Endothelial cell of umbilical vein (primary cell): Measurements from ENCODE around the gene CTDP1.

ENCODE experiments used
- EZH2 ChIP-seq: IDR thresholded peaks from 2 replicates; pipeline ENCODE4 v1.6.1; 2012; ENCODE audit warnings: borderline replicate concordance, low read depth, mild to moderate bottlenecking, moderate library complexity, low read length, inconsistent platforms; ENCODE audit not compliant: severe bottlenecking
- FOS ChIP-seq: IDR thresholded peaks from 2 replicates; pipeline ENCODE4 v1.6.1; 2011; ENCODE audit warnings: mild to moderate bottlenecking, low read length, moderate library complexity, borderline replicate concordance; ENCODE audit not compliant: insufficient read depth
- JUN ChIP-seq: IDR thresholded peaks from 2 replicates; pipeline ENCODE4 v1.6.1; 2011; ENCODE audit warnings: borderline replicate concordance, low read depth; ENCODE audit not compliant: insufficient read length, insufficient read depth
- MYC ChIP-seq: IDR thresholded peaks from one replicate; pipeline ENCODE4 v1.6.1; 2011; ENCODE audit warnings: mild to moderate bottlenecking, low read depth, low read length
- POLR2A ChIP-seq: IDR thresholded peaks from 2 replicates; pipeline ENCODE4 v1.6.1; 2012; ENCODE audit warnings: low read depth, mild to moderate bottlenecking, control low read depth, low read length
- POLR2AphosphoS5 ChIP-seq: IDR thresholded peaks from 2 replicates; pipeline ENCODE4 v1.6.1; 2012; ENCODE audit warnings: low read depth, mild to moderate bottlenecking, control low read depth, low read length, moderate library complexity; ENCODE audit not compliant: insufficient read depth
- TF ChIP-seq, protein P1 (sequence below), 2 donors: IDR thresholded peaks; 1 replicate in 1 of 2; 2 replicates in 1 of 2; pipeline ENCODE4 v1.5.1; 2011; ENCODE audit warnings: low read length in 2 of 2, mild to moderate bottlenecking in 2 of 2, moderate library complexity in 2 of 2, control low read depth in 1 of 2, inconsistent platforms in 1 of 2, low read depth in 1 of 2; ENCODE audit not compliant: insufficient read depth in 1 of 2; ENCODE audit errors: extremely low read depth in 1 of 2
- TF ChIP-seq, protein P2 (sequence below): IDR thresholded peaks from 2 replicates; pipeline ENCODE4 v1.6.1; 2011; ENCODE audit not compliant: insufficient read depth, insufficient read length

DNA sequence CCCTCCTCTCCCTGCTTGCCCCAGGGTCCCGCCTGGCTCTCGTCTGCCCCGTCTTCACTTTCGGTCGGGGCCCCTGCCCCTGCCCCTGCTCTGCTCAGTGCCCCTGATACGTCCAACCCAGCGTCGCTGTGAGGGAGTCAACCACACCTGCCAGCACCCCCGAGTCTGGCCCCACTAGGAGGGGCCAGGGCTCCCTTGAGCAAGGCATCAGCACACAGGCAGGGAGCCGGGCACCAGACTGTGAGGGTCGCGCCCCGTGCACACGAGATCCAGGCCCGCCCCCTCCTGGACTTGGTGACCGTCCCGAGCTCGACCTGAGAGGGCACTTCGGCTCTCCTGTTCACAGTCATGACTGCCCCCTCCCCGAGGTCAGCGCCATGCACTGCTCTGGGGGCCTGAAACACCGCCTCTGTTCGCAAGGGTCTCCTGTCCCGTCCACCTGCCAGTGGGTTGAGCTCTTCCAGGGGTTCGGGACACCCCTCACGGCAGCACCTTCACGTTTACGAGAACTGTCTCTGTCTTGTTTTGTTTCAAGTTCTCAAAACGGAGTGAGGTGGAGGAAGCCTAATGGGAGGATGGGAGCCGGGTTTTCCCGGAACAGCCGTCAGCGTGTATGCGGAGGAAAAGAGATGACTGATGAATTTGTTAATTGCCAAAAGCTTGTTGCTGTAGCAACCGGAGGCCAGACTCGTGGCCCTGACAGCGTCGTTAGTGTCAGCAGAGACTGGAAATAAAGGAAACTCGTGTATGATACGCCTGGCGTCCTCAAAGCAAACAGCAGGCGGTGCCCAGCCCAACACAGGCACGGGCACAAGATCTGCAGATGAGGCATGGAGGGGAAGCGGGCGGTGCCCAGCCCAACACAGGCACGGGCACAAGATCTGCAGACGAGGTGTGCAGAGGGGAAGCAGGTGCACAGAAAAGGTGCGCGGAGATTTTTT, 69.9 kb downstream of the CTDP1 start:
- TF ChIP-seq, protein P1, sequence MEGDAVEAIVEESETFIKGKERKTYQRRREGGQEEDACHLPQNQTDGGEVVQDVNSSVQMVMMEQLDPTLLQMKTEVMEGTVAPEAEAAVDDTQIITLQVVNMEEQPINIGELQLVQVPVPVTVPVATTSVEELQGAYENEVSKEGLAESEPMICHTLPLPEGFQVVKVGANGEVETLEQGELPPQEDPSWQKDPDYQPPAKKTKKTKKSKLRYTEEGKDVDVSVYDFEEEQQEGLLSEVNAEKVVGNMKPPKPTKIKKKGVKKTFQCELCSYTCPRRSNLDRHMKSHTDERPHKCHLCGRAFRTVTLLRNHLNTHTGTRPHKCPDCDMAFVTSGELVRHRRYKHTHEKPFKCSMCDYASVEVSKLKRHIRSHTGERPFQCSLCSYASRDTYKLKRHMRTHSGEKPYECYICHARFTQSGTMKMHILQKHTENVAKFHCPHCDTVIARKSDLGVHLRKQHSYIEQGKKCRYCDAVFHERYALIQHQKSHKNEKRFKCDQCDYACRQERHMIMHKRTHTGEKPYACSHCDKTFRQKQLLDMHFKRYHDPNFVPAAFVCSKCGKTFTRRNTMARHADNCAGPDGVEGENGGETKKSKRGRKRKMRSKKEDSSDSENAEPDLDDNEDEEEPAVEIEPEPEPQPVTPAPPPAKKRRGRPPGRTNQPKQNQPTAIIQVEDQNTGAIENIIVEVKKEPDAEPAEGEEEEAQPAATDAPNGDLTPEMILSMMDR (IDR thresholded peaks at IDR 0.05; ENCODE audit: extremely low read depth in 1 of 2, insufficient read depth in 1 of 2, low read depth in 1 of 2, low read length in 2 of 2), result no peak
- no peak for TF ChIP-seq EZH2
- no peak for TF ChIP-seq POLR2A
- TF ChIP-seq POLR2AphosphoS5, result no peak
- TF ChIP-seq JUN, result no peak
- TF ChIP-seq, protein P2, sequence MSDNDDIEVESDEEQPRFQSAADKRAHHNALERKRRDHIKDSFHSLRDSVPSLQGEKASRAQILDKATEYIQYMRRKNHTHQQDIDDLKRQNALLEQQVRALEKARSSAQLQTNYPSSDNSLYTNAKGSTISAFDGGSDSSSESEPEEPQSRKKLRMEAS, result no peak
- TF ChIP-seq FOS, result no peak
- no peak for TF ChIP-seq MYC
